ENCODE results near the gene TPD52L2.

DNA sequence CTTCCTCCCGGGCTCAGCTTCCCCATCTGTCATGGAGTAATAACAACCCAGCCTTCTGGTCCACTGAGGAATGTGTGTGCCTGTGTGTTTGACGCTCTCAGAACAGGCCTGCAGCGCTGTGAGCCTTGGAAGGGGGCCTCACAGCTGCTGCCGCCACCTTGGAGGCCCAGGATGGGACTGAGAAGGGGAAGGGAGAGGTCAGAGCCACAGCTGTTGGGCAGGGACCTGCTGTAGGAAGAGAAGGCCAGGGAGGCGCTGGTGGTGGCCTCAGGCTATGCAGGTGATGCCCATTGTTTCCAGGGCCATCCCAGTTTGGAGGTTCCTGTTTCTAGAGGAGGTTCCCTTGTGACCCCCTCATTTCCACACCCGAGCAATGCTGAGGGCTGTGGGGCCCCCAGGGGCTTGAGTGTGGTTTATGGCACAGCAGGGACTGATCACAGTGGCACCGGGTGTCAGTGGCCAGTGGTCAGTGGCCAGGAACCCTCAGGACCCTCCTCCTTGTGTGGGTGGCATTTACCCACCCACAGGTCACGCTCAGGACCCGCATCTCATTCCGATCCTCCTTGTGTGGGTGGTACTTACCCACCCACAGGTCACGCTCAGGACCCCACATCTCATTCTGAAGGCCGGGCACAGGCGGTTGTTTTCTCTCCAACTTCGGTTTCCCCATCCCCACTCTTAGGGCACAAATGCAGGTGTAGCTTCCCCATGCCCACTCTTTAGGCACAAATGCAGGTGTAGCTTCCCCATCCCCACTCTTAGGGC lies 14.0 kb downstream of the TPD52L2 start:
- TF ChIP-seq CTCF (IDR thresholded peaks at IDR 0.05) (no peak), POLR2A (IDR thresholded peaks at IDR 0.05) (no peak)

Data from stomach (tissue), 4 donors.